ENCODE results near the gene PADI4. TPM values are rescaled to one million over a fixed set of nuclear protein-coding genes. Genes with fewer than 3 reads are reported as not detected.

Gene PADI4
- not detected in 2 replicates for total RNA-seq

GRCh38 chr1:17307946-17308345 is at the start of gene PADI4:
PADI4 (plus strand) TSS chr1:17308197; CDS start chr1:17308223, 26 bp downstream.
- Histone ChIP-seq H3K4me3 (ENCODE audit: low read depth, low read length) (no peak within 1 kb of the TSS), H3K36me3 (ENCODE audit: control insufficient read depth, insufficient read depth, low read length) (no peaks in the 10 kb centered on the region), H3K27me3 (ENCODE audit: control insufficient read depth, insufficient read depth, low read length) (peaks cover 2% of the 10 kb centered on the region)
- no peak for DNase-seq (ENCODE audit: low read depth)
- no peak for TF ChIP-seq CTCF (IDR thresholded peaks at IDR 0.05; ENCODE audit: insufficient read depth, low read length, poor library complexity, severe bottlenecking)

- Histone ChIP-seq H3K36me3 (ENCODE audit: control insufficient read depth, insufficient read depth, low read length) (no peaks in the 10 kb centered on the region), H3K4me3 (ENCODE audit: low read depth, low read length) (no peak overlapping the region), H3K27me3 (ENCODE audit: control insufficient read depth, insufficient read depth, low read length) (no peaks in the 10 kb centered on the region)
- TF ChIP-seq CTCF (IDR thresholded peaks at IDR 0.05; ENCODE audit: insufficient read depth, low read length, poor library complexity, severe bottlenecking), result no peak
- DNase-seq (ENCODE audit: low read depth), result no peak
These were observed 49.3 kb upstream of the PADI4 start for GRCh38 chr1:17258758-17259130.

GRCh38 chr1:17259233-17259873 is 48.6 kb upstream of the PADI4 start:
- Histone ChIP-seq H3K36me3 (ENCODE audit: control insufficient read depth, insufficient read depth, low read length) (no peaks in the 10 kb centered on the region), H3K4me3 (ENCODE audit: low read depth, low read length) (no peak overlapping the region), H3K27me3 (ENCODE audit: control insufficient read depth, insufficient read depth, low read length) (no peaks in the 10 kb centered on the region)
- no peak for DNase-seq (ENCODE audit: low read depth)
- TF ChIP-seq CTCF (IDR thresholded peaks at IDR 0.05; ENCODE audit: insufficient read depth, low read length, poor library complexity, severe bottlenecking), result no peak

- no peak for TF ChIP-seq CTCF (IDR thresholded peaks at IDR 0.05; ENCODE audit: insufficient read depth, low read length, poor library complexity, severe bottlenecking)
- Histone ChIP-seq H3K36me3 (ENCODE audit: control insufficient read depth, insufficient read depth, low read length) (no peaks in the 10 kb centered on the region), H3K4me3 (ENCODE audit: low read depth, low read length) (no peak overlapping the region)
These were observed 47.7 kb upstream of the PADI4 start for GRCh38 chr1:17260264-17260663.

GRCh38 chr1:17260738-17261137 is 47.3 kb upstream of the PADI4 start:
- no peak for TF ChIP-seq CTCF (IDR thresholded peaks at IDR 0.05; ENCODE audit: insufficient read depth, low read length, poor library complexity, severe bottlenecking)
- no peaks in the 10 kb centered on the region for H3K27me3 ChIP-seq (ENCODE audit: control insufficient read depth, insufficient read depth, low read length)
- H3K4me3 ChIP-seq (ENCODE audit: low read depth, low read length), result no peak overlapping the region
- no peak for DNase-seq (ENCODE audit: low read depth)
- H3K36me3 ChIP-seq (ENCODE audit: control insufficient read depth, insufficient read depth, low read length), result no peaks in the 10 kb centered on the region

More at GRCh38 chr1:17260264-17260663, 47.7 kb upstream of the PADI4 start:
- no peak for DNase-seq (ENCODE audit: low read depth)
- no peaks in the 10 kb centered on the region for H3K27me3 ChIP-seq (ENCODE audit: control insufficient read depth, insufficient read depth, low read length)

GRCh38 chr1:17263936-17264335 is 44.1 kb upstream of the PADI4 start:
- no peak for TF ChIP-seq CTCF (IDR thresholded peaks at IDR 0.05; ENCODE audit: insufficient read depth, low read length, poor library complexity, severe bottlenecking)
- Histone ChIP-seq H3K36me3 (ENCODE audit: control insufficient read depth, insufficient read depth, low read length) (no peaks in the 10 kb centered on the region), H3K27me3 (ENCODE audit: control insufficient read depth, insufficient read depth, low read length) (no peaks in the 10 kb centered on the region), H3K4me3 (ENCODE audit: low read depth, low read length) (no peak overlapping the region)
- DNase-seq (ENCODE audit: low read depth), result no peak

All from kidney epithelial cell (primary cell).